Kidney epithelial cell (primary cell): ENCODE measurements around the gene ATP2A3. TPM values are rescaled to one million over a fixed set of nuclear protein-coding genes. Genes with fewer than 3 reads are reported as not detected.

ENCODE experiments used
- DNase-seq: peaks from one replicate; pipeline ENCODE4 v3.0.0-alpha.2; 2010; ENCODE audit warnings: low read depth
- H3K27me3 ChIP-seq: 2 replicates; pipeline ENCODE4 v1.6.0; 2011; ENCODE audit warnings: low read length; ENCODE audit not compliant: control insufficient read depth, insufficient read depth
- H3K36me3 ChIP-seq: 2 replicates; pipeline ENCODE4 v1.5.1; 2011; ENCODE audit warnings: low read length; ENCODE audit not compliant: control insufficient read depth, insufficient read depth
- H3K4me3 ChIP-seq: 2 replicates; pipeline ENCODE4 v1.5.1; 2011; ENCODE audit warnings: low read depth, mild to moderate bottlenecking, control low read depth, low read length
- CTCF ChIP-seq: IDR thresholded peaks from 2 replicates; pipeline ENCODE4 v1.5.1; 2011; ENCODE audit warnings: mild to moderate bottlenecking, moderate library complexity, low read length, control low read depth, inconsistent platforms; ENCODE audit not compliant: insufficient read depth, poor library complexity, severe bottlenecking
- total RNA-seq: library from RNA; depleted of rRNA; stranded (reverse); fragments of >200 nt; gene quantifications from 2 replicates; pipeline ENCODE4 v1.2.3, GENCODE V29; 2015

ATP2A3 gene
- total RNA-seq, 1 donor from 2014 or later = 11.1 TPM

GRCh38 chr17:3966720-3967363 lies 2.6 kb upstream of the ATP2A3 start:
- Histone ChIP-seq H3K4me3 (no peak overlapping the region), H3K27me3 (peaks cover 32% of the 10 kb centered on the region), H3K36me3 (no peaks in the 10 kb centered on the region)
- no peak for TF ChIP-seq CTCF
- no peak for DNase-seq

- H3K36me3 ChIP-seq = no peaks in the 10 kb centered on the region
- DNase-seq = no peak
- peak; percentile 3 for TF ChIP-seq CTCF
- H3K4me3 ChIP-seq = peak overlapping the region; percentile 31
- peaks cover 33% of the 10 kb centered on the region for H3K27me3 ChIP-seq
Measured at GRCh38 chr17:3965118-3965800, 1.0 kb upstream of the ATP2A3 start.

- no peak overlapping the region for H3K4me3 ChIP-seq
- DNase-seq = no peak
Measured at GRCh38 chr17:3963237-3964201, 718 bp downstream of the ATP2A3 start.

GRCh38 chr17:3962965-3963236 lies 1.3 kb downstream of the ATP2A3 start:
- Histone ChIP-seq H3K4me3 (no peak overlapping the region), H3K36me3 (no peaks in the 10 kb centered on the region), H3K27me3 (peaks cover 33% of the 10 kb centered on the region)
- TF ChIP-seq CTCF = no peak
- DNase-seq = no peak

More at GRCh38 chr17:3963237-3964201, 718 bp downstream of the ATP2A3 start:
- Histone ChIP-seq H3K27me3 (peaks cover 33% of the 10 kb centered on the region), H3K36me3 (no peaks in the 10 kb centered on the region)
- TF ChIP-seq CTCF = no peak

GRCh38 chr17:3962217-3962964 lies 1.8 kb downstream of the ATP2A3 start:
- Histone ChIP-seq H3K4me3 (no peak overlapping the region), H3K36me3 (no peaks in the 10 kb centered on the region), H3K27me3 (peaks cover 33% of the 10 kb centered on the region)
- no peak for TF ChIP-seq CTCF
- DNase-seq = no peak
